ENCODE data around the gene ADAM19.

DNA sequence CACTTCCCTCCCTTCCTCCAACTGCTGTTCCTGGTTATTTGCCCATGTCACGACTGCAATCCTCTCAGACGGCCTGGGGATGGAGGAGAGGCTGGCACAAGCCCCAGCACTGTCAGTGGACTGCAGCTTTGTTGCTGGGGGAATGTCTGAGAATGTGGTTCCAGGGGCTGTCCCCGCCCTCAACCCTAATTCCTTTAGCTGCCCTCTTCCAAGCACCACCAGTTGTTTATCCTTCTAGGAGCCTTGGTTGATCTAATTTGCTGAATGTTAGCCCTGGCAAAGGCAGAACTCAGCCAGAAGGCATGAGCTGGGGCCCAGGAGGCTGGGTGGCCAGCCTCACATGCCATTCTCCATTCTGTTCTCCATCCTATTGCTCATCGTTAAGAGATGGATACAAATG, 51.6 kb downstream of the ADAM19 start:
- TF ChIP-seq CTCF (conservative IDR thresholded peaks at IDR 0.05; ENCODE audit: low read length) (no peak), EZH2phosphoT487 (IDR thresholded peaks at IDR 0.05; ENCODE audit: borderline replicate concordance, low read depth, low read length) (no peak)
